ENCODE results near the gene ITGA7. TPM values are rescaled to one million over a fixed set of nuclear protein-coding genes. Genes with fewer than 3 reads are reported as not detected.

ITGA7 gene
- total RNA-seq, 1 donor from 2014 or later, result 0.79 TPM

GRCh38 chr12:55666508-55666907 is 41.2 kb downstream of the ITGA7 start:
- FAIRE-seq, result no peak
- no peaks in the 10 kb centered on the region for H3K36me3 ChIP-seq (ENCODE audit: control insufficient read depth, insufficient read depth, low read length)
- no peak overlapping the region for H3K4me3 ChIP-seq (ENCODE audit: low read depth, low read length)
- DNase-seq (ENCODE audit: low read depth), result no peak
- no peaks in the 10 kb centered on the region for H3K27me3 ChIP-seq (ENCODE audit: control insufficient read depth, insufficient read depth, low read length)
- no peak for TF ChIP-seq CTCF (IDR thresholded peaks at IDR 0.05; ENCODE audit: insufficient read depth, low read length, severe bottlenecking)

GRCh38 chr12:55664826-55665225 is 42.9 kb downstream of the ITGA7 start:
- FAIRE-seq (no peak), DNase-seq (ENCODE audit: low read depth) (no peak)
- TF ChIP-seq CTCF (IDR thresholded peaks at IDR 0.05; ENCODE audit: insufficient read depth, low read length, severe bottlenecking), result no peak
- Histone ChIP-seq H3K4me3 (ENCODE audit: low read depth, low read length) (no peak overlapping the region), H3K36me3 (ENCODE audit: control insufficient read depth, insufficient read depth, low read length) (no peaks in the 10 kb centered on the region), H3K27me3 (ENCODE audit: control insufficient read depth, insufficient read depth, low read length) (no peaks in the 10 kb centered on the region)

GRCh38 chr12:55663391-55663790 is 44.3 kb downstream of the ITGA7 start:
- no peak for TF ChIP-seq CTCF (IDR thresholded peaks at IDR 0.05; ENCODE audit: insufficient read depth, low read length, severe bottlenecking)
- Histone ChIP-seq H3K27me3 (ENCODE audit: control insufficient read depth, insufficient read depth, low read length) (no peaks in the 10 kb centered on the region), H3K4me3 (ENCODE audit: low read depth, low read length) (no peak overlapping the region), H3K36me3 (ENCODE audit: control insufficient read depth, insufficient read depth, low read length) (no peaks in the 10 kb centered on the region)
- DNase-seq (ENCODE audit: low read depth) (no peak), FAIRE-seq (no peak)

GRCh38 chr12:55659486-55660385 is 48.0 kb downstream of the ITGA7 start:
- no peaks in the 10 kb centered on the region for H3K36me3 ChIP-seq (ENCODE audit: control insufficient read depth, insufficient read depth, low read length)
- peak; percentile 9 for TF ChIP-seq CTCF (IDR thresholded peaks at IDR 0.05; ENCODE audit: insufficient read depth, low read length, severe bottlenecking)
- FAIRE-seq (no peak), DNase-seq (ENCODE audit: low read depth) (no peak)
- peaks cover 1% of the 10 kb centered on the region for H3K27me3 ChIP-seq (ENCODE audit: control insufficient read depth, insufficient read depth, low read length)
- H3K4me3 ChIP-seq (ENCODE audit: low read depth, low read length), result no peak overlapping the region

- Histone ChIP-seq H3K36me3 (ENCODE audit: control insufficient read depth, insufficient read depth, low read length) (no peaks in the 10 kb centered on the region), H3K27me3 (ENCODE audit: control insufficient read depth, insufficient read depth, low read length) (peaks cover 1% of the 10 kb centered on the region), H3K4me3 (ENCODE audit: low read depth, low read length) (no peak overlapping the region)
- TF ChIP-seq CTCF (IDR thresholded peaks at IDR 0.05; ENCODE audit: insufficient read depth, low read length, severe bottlenecking), result no peak
- DNase-seq (ENCODE audit: low read depth) (peak; percentile 30), FAIRE-seq (no peak)
These were observed 48.9 kb downstream of the ITGA7 start for GRCh38 chr12:55658635-55659391.
